ENCODE data around the gene THOC6.

THOC6 gene

DNA sequence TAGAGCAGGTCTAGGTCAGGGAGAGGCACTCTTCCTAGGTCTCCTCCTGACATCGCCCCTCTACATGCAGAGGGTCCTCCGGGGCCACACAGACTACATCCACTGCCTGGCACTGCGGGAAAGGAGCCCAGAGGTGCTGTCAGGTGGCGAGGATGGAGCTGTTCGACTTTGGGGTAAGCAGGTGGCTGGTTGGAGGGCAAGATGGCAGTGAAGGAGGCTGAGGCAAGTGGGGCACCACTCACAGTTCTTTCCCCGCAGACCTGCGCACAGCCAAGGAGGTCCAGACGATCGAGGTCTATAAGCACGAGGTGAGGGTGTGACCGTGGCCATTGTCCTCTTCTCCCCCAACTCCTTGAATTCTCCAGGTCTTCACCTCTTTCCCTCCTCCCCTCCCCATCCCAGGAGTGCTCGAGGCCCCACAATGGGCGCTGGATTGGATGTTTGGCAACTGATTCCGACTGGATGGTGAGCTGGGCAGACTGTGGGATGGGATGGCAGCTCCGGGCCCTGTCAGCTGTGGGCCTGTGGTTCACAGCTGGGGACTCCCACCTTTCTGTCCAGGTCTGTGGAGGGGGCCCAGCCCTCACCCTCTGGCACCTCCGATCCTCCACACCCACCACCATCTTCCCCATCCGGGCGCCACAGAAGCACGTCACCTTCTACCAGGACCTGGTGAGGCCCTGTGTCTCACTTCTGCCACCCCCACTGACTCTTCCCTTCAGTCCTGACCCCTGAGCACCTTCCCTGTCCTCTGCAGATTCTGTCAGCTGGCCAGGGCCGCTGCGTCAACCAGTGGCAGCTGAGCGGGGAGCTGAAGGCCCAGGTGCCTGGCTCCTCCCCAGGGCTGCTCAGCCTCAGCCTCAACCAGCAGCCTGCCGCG, 3.0 kb downstream of the THOC6 start:
- Histone ChIP-seq H3K4me1 (ENCODE audit: insufficient read depth, low read length, severe bottlenecking) (peaks cover 23% of the 10 kb centered on the region), H3K4me2 (ENCODE audit: low read length) (no peak overlapping the region), H3K27ac (ENCODE audit: low read depth, low read length, poor library complexity, severe bottlenecking) (no peak overlapping the region), H3K9ac (ENCODE audit: low read length) (no peak overlapping the region), H3K9me3 (ENCODE audit: low read length) (no peaks in the 10 kb centered on the region), H3K9me2 (ENCODE audit: low read depth, low read length) (no peaks in the 10 kb centered on the region), H3K36me3 (ENCODE audit: insufficient read depth, low read length) (peaks cover 11% of the 10 kb centered on the region), H2AFZ (ENCODE audit: low read length) (no peak overlapping the region), H3K79me2 (ENCODE audit: insufficient read depth, low read length) (no peaks in the 10 kb centered on the region), H4K20me1 (ENCODE audit: insufficient read depth, low read length) (no peaks in the 10 kb centered on the region), H3F3A (ENCODE audit: insufficient read depth, low read length) (no peaks in the 10 kb centered on the region), H3K27me3 (ENCODE audit: insufficient read depth, low read length) (peaks cover 3% of the 10 kb centered on the region), H3K4me3 (ENCODE audit: low read depth, low read length, poor library complexity, severe bottlenecking) (no peak overlapping the region)
- no peak for TF ChIP-seq EZH2 (IDR thresholded peaks at IDR 0.05; ENCODE audit: borderline replicate concordance, low read length)
- TF ChIP-seq, protein P1, sequence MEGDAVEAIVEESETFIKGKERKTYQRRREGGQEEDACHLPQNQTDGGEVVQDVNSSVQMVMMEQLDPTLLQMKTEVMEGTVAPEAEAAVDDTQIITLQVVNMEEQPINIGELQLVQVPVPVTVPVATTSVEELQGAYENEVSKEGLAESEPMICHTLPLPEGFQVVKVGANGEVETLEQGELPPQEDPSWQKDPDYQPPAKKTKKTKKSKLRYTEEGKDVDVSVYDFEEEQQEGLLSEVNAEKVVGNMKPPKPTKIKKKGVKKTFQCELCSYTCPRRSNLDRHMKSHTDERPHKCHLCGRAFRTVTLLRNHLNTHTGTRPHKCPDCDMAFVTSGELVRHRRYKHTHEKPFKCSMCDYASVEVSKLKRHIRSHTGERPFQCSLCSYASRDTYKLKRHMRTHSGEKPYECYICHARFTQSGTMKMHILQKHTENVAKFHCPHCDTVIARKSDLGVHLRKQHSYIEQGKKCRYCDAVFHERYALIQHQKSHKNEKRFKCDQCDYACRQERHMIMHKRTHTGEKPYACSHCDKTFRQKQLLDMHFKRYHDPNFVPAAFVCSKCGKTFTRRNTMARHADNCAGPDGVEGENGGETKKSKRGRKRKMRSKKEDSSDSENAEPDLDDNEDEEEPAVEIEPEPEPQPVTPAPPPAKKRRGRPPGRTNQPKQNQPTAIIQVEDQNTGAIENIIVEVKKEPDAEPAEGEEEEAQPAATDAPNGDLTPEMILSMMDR (IDR thresholded peaks at IDR 0.05; ENCODE audit: low read length): no peak

DNA sequence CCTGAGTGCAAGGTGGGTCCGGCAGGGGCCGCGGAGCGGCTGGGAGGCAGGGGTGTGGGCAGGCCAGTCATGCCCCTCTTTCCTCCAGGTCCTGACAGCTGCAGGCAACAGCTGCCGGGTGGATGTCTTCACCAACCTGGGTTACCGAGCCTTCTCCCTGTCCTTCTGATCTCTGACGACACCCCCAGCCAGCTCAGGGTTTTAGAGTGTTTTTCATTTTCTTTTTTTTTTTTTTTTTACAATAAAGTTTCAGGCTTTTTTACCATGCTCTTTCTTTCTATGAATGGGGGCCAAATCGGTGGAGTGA, 3.6 kb downstream of the THOC6 start:
- H3K9ac ChIP-seq (ENCODE audit: low read length): no peak overlapping the region
- H4K20me1 ChIP-seq (ENCODE audit: insufficient read depth, low read length): no peaks in the 10 kb centered on the region

DNA sequence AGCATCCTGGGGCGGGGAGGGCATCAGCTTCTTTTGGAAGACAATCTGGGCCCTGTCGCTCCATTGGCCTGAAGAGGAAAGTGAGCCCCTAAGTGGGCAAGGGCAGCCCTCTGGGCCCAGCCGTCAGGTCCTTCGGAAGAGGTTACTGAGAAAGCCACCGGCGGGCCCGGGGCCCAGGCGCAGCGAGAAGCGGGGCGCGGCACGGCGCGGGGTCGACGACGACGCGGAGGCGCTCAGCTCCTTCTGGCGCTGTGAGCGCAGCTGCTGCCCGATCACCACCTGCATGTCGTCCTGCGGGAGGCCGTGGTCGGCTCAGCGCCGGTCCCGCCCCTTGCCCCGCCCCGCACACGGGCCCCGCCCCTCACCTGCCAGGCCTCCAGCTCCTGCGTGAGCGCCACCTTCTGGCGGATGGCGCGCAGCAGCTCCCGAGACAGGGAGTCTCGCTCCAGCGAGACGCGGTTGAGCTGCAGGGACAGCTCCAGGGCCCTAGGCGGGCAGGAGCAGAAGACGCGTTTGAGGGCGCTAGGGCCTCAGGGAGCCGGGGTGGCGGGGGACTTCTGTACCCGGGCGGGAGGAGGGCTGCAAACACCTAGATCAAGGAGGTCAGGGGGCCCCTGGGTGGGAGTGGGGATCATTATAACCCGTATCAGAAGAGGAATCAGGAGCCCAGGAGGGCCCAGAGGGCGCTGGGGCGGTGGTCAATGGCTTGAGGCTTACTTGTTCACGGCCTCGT, 4.3 kb downstream of the THOC6 start:
- H3K4me1 ChIP-seq (ENCODE audit: insufficient read depth, low read length, severe bottlenecking): peaks cover 10% of the 10 kb centered on the region
- H3K9ac ChIP-seq (ENCODE audit: low read length): no peak overlapping the region
- TF ChIP-seq, protein P1 (IDR thresholded peaks at IDR 0.05; ENCODE audit: low read length): peak; percentile 66
- no peak for TF ChIP-seq EZH2 (IDR thresholded peaks at IDR 0.05; ENCODE audit: borderline replicate concordance, low read length)
- no peak overlapping the region for H3K27ac ChIP-seq (ENCODE audit: low read depth, low read length, poor library complexity, severe bottlenecking)
- peaks cover 12% of the 10 kb centered on the region for H3K27me3 ChIP-seq (ENCODE audit: insufficient read depth, low read length)
- no peaks in the 10 kb centered on the region for H4K20me1 ChIP-seq (ENCODE audit: insufficient read depth, low read length)
- peak overlapping the region; percentile 52 for H3K4me2 ChIP-seq (ENCODE audit: low read length)
- no peaks in the 10 kb centered on the region for H3F3A ChIP-seq (ENCODE audit: insufficient read depth, low read length)
- peaks cover 11% of the 10 kb centered on the region for H3K36me3 ChIP-seq (ENCODE audit: insufficient read depth, low read length)
- H3K4me3 ChIP-seq (ENCODE audit: low read depth, low read length, poor library complexity, severe bottlenecking): peak overlapping the region; percentile 26
- H3K9me2 ChIP-seq (ENCODE audit: low read depth, low read length): no peaks in the 10 kb centered on the region
- H3K9me3 ChIP-seq (ENCODE audit: low read length): no peaks in the 10 kb centered on the region
- no peaks in the 10 kb centered on the region for H3K79me2 ChIP-seq (ENCODE audit: insufficient read depth, low read length)
- H2AFZ ChIP-seq (ENCODE audit: low read length): no peak overlapping the region

More for the DNA sequence above, 3.6 kb downstream of the THOC6 start:
- no peak overlapping the region for H3K27ac ChIP-seq (ENCODE audit: low read depth, low read length, poor library complexity, severe bottlenecking)
- H3K36me3 ChIP-seq (ENCODE audit: insufficient read depth, low read length): peaks cover 11% of the 10 kb centered on the region
- H3K79me2 ChIP-seq (ENCODE audit: insufficient read depth, low read length): no peaks in the 10 kb centered on the region
- peaks cover 9% of the 10 kb centered on the region for H3K27me3 ChIP-seq (ENCODE audit: insufficient read depth, low read length)
- H2AFZ ChIP-seq (ENCODE audit: low read length): no peak overlapping the region
- H3K9me2 ChIP-seq (ENCODE audit: low read depth, low read length): no peaks in the 10 kb centered on the region
- no peak overlapping the region for H3K4me2 ChIP-seq (ENCODE audit: low read length)
- no peaks in the 10 kb centered on the region for H3F3A ChIP-seq (ENCODE audit: insufficient read depth, low read length)
- H3K4me1 ChIP-seq (ENCODE audit: insufficient read depth, low read length, severe bottlenecking): peaks cover 17% of the 10 kb centered on the region
- no peak overlapping the region for H3K4me3 ChIP-seq (ENCODE audit: low read depth, low read length, poor library complexity, severe bottlenecking)
- TF ChIP-seq, protein P1 (IDR thresholded peaks at IDR 0.05; ENCODE audit: low read length): no peak
- no peaks in the 10 kb centered on the region for H3K9me3 ChIP-seq (ENCODE audit: low read length)

All from OCI-LY1 (cell line).